Stomach (tissue), 4 donors: ENCODE data around the gene KRTAP19-8.

ENCODE experiments used
- EP300 ChIP-seq: sonication (generic); formaldehyde crosslinking; IDR thresholded peaks from one replicate; pipeline ENCODE4 v1.6.1; 2017; ENCODE audit warnings: antibody characterized with exemption
- POLR2A ChIP-seq, 4 donors: fragments of 450-650 bp; IDR thresholded peaks; one replicate each; pipeline ENCODE4 v1.6.1; 2016; ENCODE audit warnings: antibody characterized with exemption in 4 of 4, control low read depth in 2 of 4, mild to moderate bottlenecking in 1 of 4, moderate library complexity in 1 of 4
- POLR2AphosphoS5 ChIP-seq, 3 donors: sonication (generic); formaldehyde crosslinking; IDR thresholded peaks; one replicate each; pipeline ENCODE4 v1.6.1; 2016; ENCODE audit warnings: antibody characterized with exemption in 3 of 3
- TF ChIP-seq, protein P1 (sequence below), 7 experiments: fragments of 450-650 bp in 4 of 7; fragments of 200-600 bp in 3 of 7; sonication (generic) in 3 of 7; IDR thresholded peaks; one replicate each; pipeline ENCODE4 v1.5.1; 2016 to 2019; ENCODE audit warnings: antibody characterized with exemption in 7 of 7, control low read depth in 2 of 7, mild to moderate bottlenecking in 1 of 7

DNA sequence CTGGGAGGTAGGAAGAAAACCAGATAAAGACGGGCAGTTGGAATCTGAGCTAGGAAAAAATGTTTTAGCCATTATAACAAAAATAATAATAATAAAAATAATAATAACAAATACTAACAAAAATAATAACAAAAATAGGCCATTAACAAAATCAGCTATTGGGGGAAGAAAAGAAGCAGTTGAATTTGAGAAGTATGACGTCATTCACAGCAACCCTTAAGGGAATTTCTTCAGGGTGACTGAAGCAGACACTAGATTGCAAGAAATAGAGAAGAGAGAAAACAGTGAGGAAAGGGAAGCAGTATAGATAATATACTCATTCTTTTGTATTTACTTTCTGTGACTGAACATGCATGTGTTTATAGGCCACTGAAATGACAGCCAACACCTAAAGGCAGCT, 20.0 kb downstream of the KRTAP19-8 start:
- TF ChIP-seq POLR2AphosphoS5 (IDR thresholded peaks at IDR 0.05) (no peak), POLR2A (IDR thresholded peaks at IDR 0.05) (no peak), EP300 (no peak)
- TF ChIP-seq, protein P1, sequence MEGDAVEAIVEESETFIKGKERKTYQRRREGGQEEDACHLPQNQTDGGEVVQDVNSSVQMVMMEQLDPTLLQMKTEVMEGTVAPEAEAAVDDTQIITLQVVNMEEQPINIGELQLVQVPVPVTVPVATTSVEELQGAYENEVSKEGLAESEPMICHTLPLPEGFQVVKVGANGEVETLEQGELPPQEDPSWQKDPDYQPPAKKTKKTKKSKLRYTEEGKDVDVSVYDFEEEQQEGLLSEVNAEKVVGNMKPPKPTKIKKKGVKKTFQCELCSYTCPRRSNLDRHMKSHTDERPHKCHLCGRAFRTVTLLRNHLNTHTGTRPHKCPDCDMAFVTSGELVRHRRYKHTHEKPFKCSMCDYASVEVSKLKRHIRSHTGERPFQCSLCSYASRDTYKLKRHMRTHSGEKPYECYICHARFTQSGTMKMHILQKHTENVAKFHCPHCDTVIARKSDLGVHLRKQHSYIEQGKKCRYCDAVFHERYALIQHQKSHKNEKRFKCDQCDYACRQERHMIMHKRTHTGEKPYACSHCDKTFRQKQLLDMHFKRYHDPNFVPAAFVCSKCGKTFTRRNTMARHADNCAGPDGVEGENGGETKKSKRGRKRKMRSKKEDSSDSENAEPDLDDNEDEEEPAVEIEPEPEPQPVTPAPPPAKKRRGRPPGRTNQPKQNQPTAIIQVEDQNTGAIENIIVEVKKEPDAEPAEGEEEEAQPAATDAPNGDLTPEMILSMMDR (IDR thresholded peaks at IDR 0.05): no peak
